Vagina (tissue), 2 donors: ENCODE data around the gene MIF4GD. TPM values are rescaled to one million over a fixed set of nuclear protein-coding genes. Genes with fewer than 3 reads are reported as not detected.

Source experiments
- DNase-seq, 2 donors: peaks; one replicate each; pipeline ENCODE4 v3.0.0-alpha.2; 2017; ENCODE audit errors: extremely low spot score in 2 of 2
- H3K27ac ChIP-seq: fragments of 200-600 bp; sonication (generic); one replicate; pipeline ENCODE4 v1.5.1; 2019
- H3K27me3 ChIP-seq: fragments of 200-600 bp; sonication (generic); one replicate; pipeline ENCODE4 v1.5.1; 2019
- H3K36me3 ChIP-seq, 2 donors: fragments of 200-600 bp; sonication (generic); one replicate each; pipeline ENCODE4 v1.5.1; 2017 to 2019
- H3K4me1 ChIP-seq: fragments of 200-600 bp; sonication (generic); one replicate; pipeline ENCODE4 v1.5.1; 2019
- H3K4me3 ChIP-seq, 2 donors: fragments of 200-600 bp; sonication (generic); 1 replicate in 1 of 2; 2 replicates in 1 of 2; pipeline ENCODE4 v1.5.1; 2016 to 2019
- H3K9me3 ChIP-seq: fragments of 200-600 bp; sonication (generic); one replicate; pipeline ENCODE4 v1.5.1; 2019
- POLR2A ChIP-seq, 2 donors: fragments of 450-650 bp; IDR thresholded peaks; one replicate each; pipeline ENCODE4 v1.6.1; 2017; ENCODE audit warnings: antibody characterized with exemption in 2 of 2, mild to moderate bottlenecking in 2 of 2, moderate library complexity in 2 of 2
- intact Hi-C: fragments of 100-400 bp; cut with DNase I; formaldehyde crosslinking; loops from one replicate; pipeline ENCODE4 v1.15.1; 2023
- total RNA-seq: library from RNA; depleted of rRNA; stranded (reverse); fragments of >200 nt; gene quantifications from one replicate; pipeline ENCODE4 v1.2.3, GENCODE V29; 2016
- TF ChIP-seq, protein P1 (sequence below), 3 experiments: fragments of 450-650 bp in 2 of 3; fragments of 200-600 bp in 1 of 3; sonication (generic) in 1 of 3; IDR thresholded peaks; one replicate each; pipeline ENCODE4 v1.5.1; 2017 to 2019; ENCODE audit warnings: antibody characterized with exemption in 3 of 3, mild to moderate bottlenecking in 2 of 3, moderate library complexity in 2 of 3

Gene MIF4GD
- total RNA-seq, 1 donor from 2014 or later = 26.3 TPM

DNA sequence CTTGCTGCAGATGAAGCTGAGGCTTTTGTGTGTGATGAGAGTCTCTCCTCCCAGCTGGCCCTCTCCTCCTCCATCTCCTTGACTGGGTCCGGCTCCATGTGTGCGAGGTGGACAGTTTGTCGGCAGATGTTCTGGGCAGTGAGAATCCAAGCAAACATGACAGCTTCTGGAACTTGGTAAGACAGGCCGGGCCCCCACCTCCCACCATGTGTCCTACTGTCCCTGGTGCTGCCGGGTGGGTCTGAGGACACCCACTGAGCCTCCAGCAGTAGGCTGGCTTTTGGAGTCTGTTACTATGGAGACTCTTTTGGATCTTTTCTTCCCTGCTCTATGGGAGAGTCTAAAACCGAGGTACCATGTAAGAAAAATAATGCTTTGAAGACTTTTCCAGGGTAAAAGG, 52.9 kb downstream of the MIF4GD start:
- Histone ChIP-seq H3K27me3 (no peaks in the 10 kb centered on the region), H3K27ac (no peak overlapping the region), H3K4me3 (no peak overlapping the region), H3K36me3 (peaks cover 0 to 82% of the 10 kb centered on the region in 2 donors), H3K9me3 (no peaks in the 10 kb centered on the region), H3K4me1 (no peaks in the 10 kb centered on the region)
- intact Hi-C loops = no loop called here
- no peak for DNase-seq
- TF ChIP-seq, protein P1, sequence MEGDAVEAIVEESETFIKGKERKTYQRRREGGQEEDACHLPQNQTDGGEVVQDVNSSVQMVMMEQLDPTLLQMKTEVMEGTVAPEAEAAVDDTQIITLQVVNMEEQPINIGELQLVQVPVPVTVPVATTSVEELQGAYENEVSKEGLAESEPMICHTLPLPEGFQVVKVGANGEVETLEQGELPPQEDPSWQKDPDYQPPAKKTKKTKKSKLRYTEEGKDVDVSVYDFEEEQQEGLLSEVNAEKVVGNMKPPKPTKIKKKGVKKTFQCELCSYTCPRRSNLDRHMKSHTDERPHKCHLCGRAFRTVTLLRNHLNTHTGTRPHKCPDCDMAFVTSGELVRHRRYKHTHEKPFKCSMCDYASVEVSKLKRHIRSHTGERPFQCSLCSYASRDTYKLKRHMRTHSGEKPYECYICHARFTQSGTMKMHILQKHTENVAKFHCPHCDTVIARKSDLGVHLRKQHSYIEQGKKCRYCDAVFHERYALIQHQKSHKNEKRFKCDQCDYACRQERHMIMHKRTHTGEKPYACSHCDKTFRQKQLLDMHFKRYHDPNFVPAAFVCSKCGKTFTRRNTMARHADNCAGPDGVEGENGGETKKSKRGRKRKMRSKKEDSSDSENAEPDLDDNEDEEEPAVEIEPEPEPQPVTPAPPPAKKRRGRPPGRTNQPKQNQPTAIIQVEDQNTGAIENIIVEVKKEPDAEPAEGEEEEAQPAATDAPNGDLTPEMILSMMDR (IDR thresholded peaks at IDR 0.05) = no peak
- no peak for TF ChIP-seq POLR2A (IDR thresholded peaks at IDR 0.05)

Other genes starting within 250 kb of the MIF4GD start
- 149 TPM for gene ATP5PD, start 224.3 kb downstream of the MIF4GD start, total RNA-seq
- gene KCTD2, start 224.0 kb downstream of the MIF4GD start, total RNA-seq = 17.2 TPM
- 26.8 TPM for gene SLC16A5, start 183.3 kb downstream of the MIF4GD start, total RNA-seq
- 12.8 TPM for gene ARMC7, start 161.3 kb downstream of the MIF4GD start, total RNA-seq
- gene NT5C, start 139.5 kb downstream of the MIF4GD start, total RNA-seq = 98.5 TPM
- 48.1 TPM for gene JPT1, start 116.7 kb downstream of the MIF4GD start, total RNA-seq
- gene SUMO2, start 88.3 kb downstream of the MIF4GD start, total RNA-seq = 63.6 TPM
- gene NUP85, start 65.6 kb downstream of the MIF4GD start, total RNA-seq = 33.9 TPM
- gene GGA3, start 9.6 kb downstream of the MIF4GD start, total RNA-seq = 36.8 TPM
- gene MRPS7, start 9.4 kb downstream of the MIF4GD start, total RNA-seq = 40.3 TPM
- gene SLC25A19, start 18.2 kb upstream of the MIF4GD start, total RNA-seq = 16.7 TPM
- gene GRB2, start 134.4 kb upstream of the MIF4GD start, total RNA-seq = 71.9 TPM
- gene TMEM94, start 185.4 kb upstream of the MIF4GD start, total RNA-seq = 43.2 TPM
- gene CASKIN2, start 244.3 kb upstream of the MIF4GD start, total RNA-seq = 19.9 TPM
- 30.9 TPM for gene TSEN54, start 245.3 kb upstream of the MIF4GD start, total RNA-seq